Testis (tissue), 3 donors: Measurements from ENCODE around the gene PDCD1. TPM values are rescaled to one million over a fixed set of nuclear protein-coding genes. Genes with fewer than 3 reads are reported as not detected.
A peak's percentile ranks its signal among the peaks of the same experiment; 100 is the strongest.
"Not testable (repeated sequence)": the region's sequence is repeated elsewhere in the genome, so short reads cannot be mapped to it uniquely, and the experiment has no call there.

Source experiments
- DNase-seq: peaks from one replicate; pipeline ENCODE4 v3.0.0-alpha.2; 2019
- H3K27ac ChIP-seq, 2 donors: fragments of 200-600 bp; sonication (generic); one replicate each; pipeline ENCODE4 v1.5.1; 2019
- H3K27me3 ChIP-seq: fragments of 200-600 bp; sonication (generic); one replicate; pipeline ENCODE4 v1.5.1; 2019
- H3K36me3 ChIP-seq: fragments of 200-600 bp; sonication (generic); one replicate; pipeline ENCODE4 v1.5.1; 2017; ENCODE audit warnings: low read depth; ENCODE audit errors: missing control alignments
- H3K4me1 ChIP-seq: fragments of 200-600 bp; sonication (generic); one replicate; pipeline ENCODE4 v1.5.1; 2019
- H3K4me3 ChIP-seq, 2 donors: fragments of 200-600 bp; sonication (generic); one replicate each; pipeline ENCODE4 v1.5.1; 2017 to 2019
- H3K9me3 ChIP-seq: fragments of 200-600 bp; sonication (generic); one replicate; pipeline ENCODE4 v1.5.1; 2017
- POLR2A ChIP-seq: fragments of 450-650 bp; IDR thresholded peaks from one replicate; pipeline ENCODE4 v1.6.1; 2017; ENCODE audit warnings: antibody characterized with exemption, mild to moderate bottlenecking, moderate library complexity
- WGBS, 2 donors: methylation state at CpG; one replicate each; pipeline ENCODE4 v1.1.5; 2018; 5-methylcytosine and 5-hydroxymethylcytosine counted together
- intact Hi-C: fragments of 100-400 bp; cut with DNase I; formaldehyde crosslinking; loops from one replicate; pipeline ENCODE4 v1.15.1; 2023; ENCODE audit warnings: low total_unique reads
- polyA plus RNA-seq: library from polyadenylated mRNA; stranded (reverse); fragments of 350-450 nt; fragmentation: Illumina TruSeq; extraction: RNeasy Lipid Tissue Mini Kit (QIAGEN cat#74804); gene quantifications from one replicate; pipeline ENCODE4 v1.2.3, GENCODE V29; 2014; ENCODE audit warnings: low read depth, low replicate concordance; ENCODE audit not compliant: insufficient read depth
- total RNA-seq, 2 donors: library from RNA; depleted of rRNA; stranded (reverse); fragments of >200 nt; gene quantifications; one replicate each; pipeline ENCODE4 v1.2.3, GENCODE V29; 2016
- TF ChIP-seq, protein P1 (sequence below), 3 experiments: fragments of 450-650 bp in 2 of 3; fragments of 200-600 bp in 1 of 3; sonication (generic) in 1 of 3; IDR thresholded peaks; one replicate each; pipeline ENCODE4 v1.5.1; 2016 to 2019; ENCODE audit warnings: antibody characterized with exemption in 3 of 3, mild to moderate bottlenecking in 2 of 3, moderate library complexity in 1 of 3

The PDCD1 gene
- total and polyA plus RNA-seq, 3 donors from 2014 or later, result 0.37 to 0.47 (median 0.39) TPM

DNA sequence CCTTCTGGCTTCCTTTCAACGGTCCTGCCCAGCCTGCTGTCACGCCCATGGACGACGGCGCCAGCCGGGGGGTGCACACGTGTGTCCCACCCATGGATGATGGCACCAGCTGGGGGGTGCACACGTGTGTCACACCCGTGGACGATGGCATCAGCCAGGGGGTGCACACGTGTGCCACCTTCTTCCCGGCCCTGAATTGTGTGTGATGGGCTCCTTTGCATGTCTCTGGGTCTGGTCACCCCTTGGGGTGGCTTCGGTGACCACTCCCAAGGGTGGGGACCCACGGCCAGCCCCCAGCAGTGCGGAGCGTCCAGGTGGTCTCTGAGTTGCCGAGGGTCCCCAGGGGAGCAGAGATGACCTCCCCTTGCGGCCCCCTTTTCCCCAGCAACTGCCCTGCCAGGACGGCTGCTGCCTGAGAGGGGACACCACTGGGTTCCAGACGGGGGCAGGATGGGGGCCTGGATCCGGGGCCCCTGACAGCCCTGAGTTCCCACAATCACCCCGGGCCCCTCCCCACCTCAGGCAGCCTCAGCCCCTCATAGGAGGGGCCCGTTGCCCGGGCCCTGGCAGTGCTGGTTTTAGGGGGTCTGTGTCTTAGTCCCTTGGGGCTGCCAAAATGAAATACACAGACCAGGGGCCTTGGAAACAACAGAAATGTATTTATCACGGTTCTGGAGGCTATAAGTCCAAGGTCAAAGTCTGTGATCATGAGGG is 40.3 kb downstream of the PDCD1 start:
- Histone ChIP-seq H3K27ac (no peak overlapping the region), H3K4me1 (no peaks in the 10 kb centered on the region), H3K4me3 (no peak overlapping the region), H3K9me3 (no peaks in the 10 kb centered on the region), H3K27me3 (no peaks in the 10 kb centered on the region), H3K36me3 (no peaks in the 10 kb centered on the region)
- TF ChIP-seq, protein P1, sequence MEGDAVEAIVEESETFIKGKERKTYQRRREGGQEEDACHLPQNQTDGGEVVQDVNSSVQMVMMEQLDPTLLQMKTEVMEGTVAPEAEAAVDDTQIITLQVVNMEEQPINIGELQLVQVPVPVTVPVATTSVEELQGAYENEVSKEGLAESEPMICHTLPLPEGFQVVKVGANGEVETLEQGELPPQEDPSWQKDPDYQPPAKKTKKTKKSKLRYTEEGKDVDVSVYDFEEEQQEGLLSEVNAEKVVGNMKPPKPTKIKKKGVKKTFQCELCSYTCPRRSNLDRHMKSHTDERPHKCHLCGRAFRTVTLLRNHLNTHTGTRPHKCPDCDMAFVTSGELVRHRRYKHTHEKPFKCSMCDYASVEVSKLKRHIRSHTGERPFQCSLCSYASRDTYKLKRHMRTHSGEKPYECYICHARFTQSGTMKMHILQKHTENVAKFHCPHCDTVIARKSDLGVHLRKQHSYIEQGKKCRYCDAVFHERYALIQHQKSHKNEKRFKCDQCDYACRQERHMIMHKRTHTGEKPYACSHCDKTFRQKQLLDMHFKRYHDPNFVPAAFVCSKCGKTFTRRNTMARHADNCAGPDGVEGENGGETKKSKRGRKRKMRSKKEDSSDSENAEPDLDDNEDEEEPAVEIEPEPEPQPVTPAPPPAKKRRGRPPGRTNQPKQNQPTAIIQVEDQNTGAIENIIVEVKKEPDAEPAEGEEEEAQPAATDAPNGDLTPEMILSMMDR (IDR thresholded peaks at IDR 0.05), result no peak
- TF ChIP-seq POLR2A, result no peak
- intact Hi-C loops, result no loop called here
- peak; percentile 4 for DNase-seq
- 88 to 91% methylated on average over 10 to 25 of the region's 25 CpGs for WGBS, 2 donors

DNA sequence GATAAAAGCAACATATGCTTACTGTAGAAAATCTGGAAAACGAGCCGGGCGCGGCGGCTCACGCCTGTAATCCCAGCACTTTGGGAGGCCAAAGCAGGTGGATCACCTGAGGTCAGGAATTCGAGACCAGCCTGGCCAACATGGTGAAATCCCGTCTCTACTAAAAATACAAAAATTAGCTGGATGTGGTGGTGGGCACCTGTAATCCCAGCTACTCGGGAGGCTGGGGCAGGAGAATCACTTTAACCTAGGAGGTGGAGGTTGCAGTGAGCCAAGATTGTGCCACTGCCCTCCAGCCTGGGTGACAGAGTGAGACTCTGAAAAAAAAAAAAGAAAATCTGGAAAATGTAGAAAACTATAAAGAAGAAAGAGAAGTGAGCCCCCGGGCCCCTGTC is 40.9 kb downstream of the PDCD1 start:
- H3K36me3 ChIP-seq, DNase-seq, H3K4me3 ChIP-seq, H3K9me3 ChIP-seq, intact Hi-C loops, H3K27ac ChIP-seq, H3K27me3 ChIP-seq, H3K4me1 ChIP-seq: not testable (repeated sequence)
- WGBS, 2 donors, result 90 to 93% methylated on average over 10 of the region's 10 CpGs

DNA sequence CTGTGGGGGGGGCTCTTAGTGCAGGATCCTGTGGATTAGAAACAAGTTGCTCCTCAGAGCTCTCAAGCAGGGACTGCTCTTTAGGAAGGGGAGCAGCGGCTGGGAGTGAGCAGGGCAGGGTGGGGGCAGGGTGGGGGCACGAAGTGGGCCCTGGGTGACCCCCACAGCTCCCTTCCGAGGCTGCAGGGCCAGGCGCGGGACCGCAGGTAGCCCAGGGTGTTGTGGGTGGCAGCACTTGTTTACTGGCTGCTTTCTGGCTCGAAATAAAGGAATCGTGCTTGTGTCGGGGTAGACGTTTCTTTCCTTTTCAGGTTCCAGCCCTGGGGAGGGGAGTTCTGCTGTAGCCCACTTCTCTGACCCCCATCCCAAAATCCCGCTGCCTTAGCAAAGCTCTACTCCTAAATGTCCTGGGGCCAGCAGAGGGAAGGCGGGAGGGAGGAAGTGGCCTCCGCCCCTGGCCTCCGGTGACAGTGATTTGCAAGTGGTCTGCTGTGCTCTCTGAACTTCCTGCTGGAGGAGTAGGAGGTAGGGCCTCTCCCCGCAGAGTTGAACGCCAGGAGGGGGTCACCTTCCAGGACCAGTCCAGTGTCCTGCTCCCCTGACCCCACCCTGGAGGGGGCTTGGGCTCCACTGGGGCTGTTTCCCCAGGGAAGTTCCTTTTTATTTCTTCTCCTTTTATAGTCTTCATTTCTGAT is 41.4 kb downstream of the PDCD1 start:
- no peak overlapping the region for H3K27ac ChIP-seq
- H3K9me3 ChIP-seq, result no peaks in the 10 kb centered on the region
- no peaks in the 10 kb centered on the region for H3K27me3 ChIP-seq
- intact Hi-C loops, result no loop called here
- H3K4me3 ChIP-seq, result no peak overlapping the region
- H3K36me3 ChIP-seq, result no peaks in the 10 kb centered on the region
- no peaks in the 10 kb centered on the region for H3K4me1 ChIP-seq
- WGBS, 2 donors, result 69 to 71% methylated on average over 13 to 16 of the region's 16 CpGs
- TF ChIP-seq, protein P1 (IDR thresholded peaks at IDR 0.05), result no peak
- no peak for TF ChIP-seq POLR2A
- peak; percentile 14 for DNase-seq

DNA sequence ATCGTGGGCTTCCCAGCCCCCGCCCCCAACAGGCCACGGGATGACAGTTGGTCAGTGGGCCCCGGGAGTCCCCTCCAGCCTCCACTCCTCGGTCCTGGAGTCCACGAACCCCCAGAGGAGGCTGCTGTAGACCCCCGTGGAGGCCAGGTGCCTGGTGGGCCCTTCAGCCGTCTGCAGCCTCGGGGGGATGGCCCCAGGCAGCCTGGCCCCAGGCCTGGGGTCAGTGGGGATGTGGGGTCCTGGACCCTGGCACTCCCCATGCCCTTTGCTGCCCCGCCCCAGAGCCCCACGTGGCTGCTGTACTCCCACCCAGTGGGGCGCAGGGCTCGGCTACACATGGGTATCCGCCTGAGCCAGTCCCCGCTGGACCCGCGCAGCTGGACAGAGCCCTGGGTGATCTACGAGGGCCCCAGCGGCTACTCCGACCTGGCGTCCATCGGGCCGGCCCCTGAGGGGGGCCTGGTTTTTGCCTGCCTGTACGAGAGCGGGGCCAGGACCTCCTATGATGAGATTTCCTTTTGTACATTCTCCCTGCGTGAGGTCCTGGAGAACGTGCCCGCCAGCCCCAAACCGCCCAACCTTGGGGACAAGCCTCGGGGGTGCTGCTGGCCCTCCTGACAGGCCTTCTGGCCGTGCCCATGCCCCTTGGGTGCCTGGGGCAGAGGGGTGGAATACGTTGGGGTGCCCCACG is 42.1 kb downstream of the PDCD1 start:
- Histone ChIP-seq H3K4me3 (no peak overlapping the region), H3K27me3 (no peaks in the 10 kb centered on the region), H3K27ac (no peak overlapping the region), H3K4me1 (peaks cover under 1% of the 10 kb centered on the region), H3K9me3 (no peaks in the 10 kb centered on the region), H3K36me3 (no peaks in the 10 kb centered on the region)
- intact Hi-C loops, result no loop called here
- WGBS, 2 donors, result 60 to 82% methylated on average over 9 to 32 of the region's 33 CpGs
- peak; percentile 16 for DNase-seq
- TF ChIP-seq, protein P1 (IDR thresholded peaks at IDR 0.05), result no peak
- no peak for TF ChIP-seq POLR2A
